ENCODE measurements around the gene BMI1.

BMI1 gene

DNA sequence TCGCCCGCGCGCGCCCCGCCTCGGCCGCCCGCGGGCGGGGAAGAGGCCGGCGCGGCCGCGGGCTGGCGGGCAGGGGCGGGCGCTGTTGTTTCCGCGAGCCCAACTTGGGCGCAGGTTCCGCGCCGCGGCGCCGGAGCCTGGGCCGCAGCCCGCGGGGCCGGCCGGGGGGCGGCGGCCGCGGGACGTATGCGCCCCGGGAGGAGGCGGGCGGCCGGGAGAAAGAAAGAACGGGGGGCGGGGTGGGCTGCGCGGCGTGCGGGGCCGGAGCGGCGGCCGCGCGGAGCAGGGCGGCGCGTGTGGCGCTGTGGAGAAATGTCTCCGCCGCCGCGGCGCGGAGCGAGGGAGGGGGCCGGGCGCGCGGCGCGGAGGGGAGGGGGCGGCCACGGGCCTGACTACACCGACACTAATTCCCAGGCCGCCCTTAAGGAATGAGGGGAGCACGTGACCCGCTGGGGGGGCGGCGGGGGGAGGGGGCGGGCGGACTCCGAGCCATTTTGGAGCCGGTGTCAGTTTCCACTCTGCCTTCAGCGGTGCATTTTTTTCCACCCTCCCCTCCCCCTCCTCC is at the start of gene BMI1:
Gene BMI1, plus strand, starts transcription at position 509 of the 565 bp plus-strand sequence. CDS start 5,351 bp downstream, outside the sequence.
- peak within 1 kb of the TSS; percentile 68 for H3K4me3 ChIP-seq (ENCODE audit: control insufficient read depth, low read depth, low read length)
- no peak for TF ChIP-seq CTCF (conservative IDR thresholded peaks at IDR 0.05; ENCODE audit: control insufficient read depth, insufficient read depth, low read depth, low read length)
- DNase-seq (ENCODE audit: low read depth), result peak; percentile 70

GRCh38 chr10:22271786-22272185 is 49.1 kb upstream of the BMI1 start:
- no peak for TF ChIP-seq CTCF (conservative IDR thresholded peaks at IDR 0.05; ENCODE audit: control insufficient read depth, insufficient read depth, low read depth, low read length)
- peak; percentile 6 for DNase-seq (ENCODE audit: low read depth)
- H3K4me3 ChIP-seq (ENCODE audit: control insufficient read depth, low read depth, low read length), result no peak overlapping the region

- TF ChIP-seq CTCF (conservative IDR thresholded peaks at IDR 0.05; ENCODE audit: control insufficient read depth, insufficient read depth, low read depth, low read length), result no peak
- H3K4me3 ChIP-seq (ENCODE audit: control insufficient read depth, low read depth, low read length), result no peak overlapping the region
- no peak for DNase-seq (ENCODE audit: low read depth)
Observed at GRCh38 chr10:22278441-22278782, 42.5 kb upstream of the BMI1 start.

DNA sequence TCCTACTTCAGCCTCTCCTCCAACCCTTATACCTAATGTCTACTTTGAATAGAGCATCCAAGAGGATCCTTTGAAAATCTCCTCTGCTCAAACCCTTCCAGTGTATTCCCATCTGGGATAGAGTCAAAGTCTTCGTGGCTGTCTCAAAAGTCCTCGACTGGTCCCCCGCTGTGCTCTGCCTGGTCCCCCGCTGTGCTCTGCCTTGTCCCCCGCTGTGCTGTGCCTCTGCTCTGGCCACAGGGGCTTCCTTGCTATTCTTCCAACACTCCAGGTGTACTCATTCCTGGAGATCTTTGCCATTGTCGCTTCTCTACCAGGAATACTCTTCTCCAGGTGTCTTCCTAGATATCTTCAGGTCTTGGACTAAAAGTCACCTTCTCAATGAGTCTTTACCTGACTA is 40.8 kb upstream of the BMI1 start:
- no peak for TF ChIP-seq CTCF (conservative IDR thresholded peaks at IDR 0.05; ENCODE audit: control insufficient read depth, insufficient read depth, low read depth, low read length)
- no peak for DNase-seq (ENCODE audit: low read depth)
- H3K4me3 ChIP-seq (ENCODE audit: control insufficient read depth, low read depth, low read length), result no peak overlapping the region

- no peak for DNase-seq (ENCODE audit: low read depth)
- no peak for TF ChIP-seq CTCF (conservative IDR thresholded peaks at IDR 0.05; ENCODE audit: control insufficient read depth, insufficient read depth, low read depth, low read length)
- H3K4me3 ChIP-seq (ENCODE audit: control insufficient read depth, low read depth, low read length), result no peak overlapping the region
Observed at GRCh38 chr10:22285130-22285529, 35.8 kb upstream of the BMI1 start.

- no peak overlapping the region for H3K4me3 ChIP-seq (ENCODE audit: control insufficient read depth, low read depth, low read length)
- no peak for DNase-seq (ENCODE audit: low read depth)
- TF ChIP-seq CTCF (conservative IDR thresholded peaks at IDR 0.05; ENCODE audit: control insufficient read depth, insufficient read depth, low read depth, low read length), result no peak
Observed at GRCh38 chr10:22293747-22294404, 27.0 kb upstream of the BMI1 start.
